Testis (tissue), 5 donors: ENCODE measurements around the gene LILRB2. TPM values are rescaled to one million over a fixed set of nuclear protein-coding genes. Genes with fewer than 3 reads are reported as not detected.
"Not testable (repeated sequence)": the region's sequence is repeated elsewhere in the genome, so short reads cannot be mapped to it uniquely, and the experiment has no call there.

ENCODE experiments used
- DNase-seq: peaks from one replicate; pipeline ENCODE4 v3.0.0-alpha.2; 2019
- H3K27ac ChIP-seq, 2 donors: fragments of 200-600 bp; sonication (generic); one replicate each; pipeline ENCODE4 v1.5.1; 2019
- H3K27me3 ChIP-seq: fragments of 200-600 bp; sonication (generic); one replicate; pipeline ENCODE4 v1.5.1; 2019
- H3K36me3 ChIP-seq: fragments of 200-600 bp; sonication (generic); one replicate; pipeline ENCODE4 v1.5.1; 2017; ENCODE audit warnings: low read depth; ENCODE audit errors: missing control alignments
- H3K4me1 ChIP-seq: fragments of 200-600 bp; sonication (generic); one replicate; pipeline ENCODE4 v1.5.1; 2019
- H3K4me3 ChIP-seq, 2 donors: fragments of 200-600 bp; sonication (generic); one replicate each; pipeline ENCODE4 v1.5.1; 2017 to 2019
- H3K9me3 ChIP-seq: fragments of 200-600 bp; sonication (generic); one replicate; pipeline ENCODE4 v1.5.1; 2017
- CTCF ChIP-seq, 3 experiments: fragments of 450-650 bp in 2 of 3; fragments of 200-600 bp in 1 of 3; sonication (generic) in 1 of 3; IDR thresholded peaks; one replicate each; pipeline ENCODE4 v1.5.1; 2016 to 2019; ENCODE audit warnings: antibody characterized with exemption in 3 of 3, mild to moderate bottlenecking in 2 of 3, moderate library complexity in 1 of 3
- POLR2A ChIP-seq: fragments of 450-650 bp; IDR thresholded peaks from one replicate; pipeline ENCODE4 v1.6.1; 2017; ENCODE audit warnings: antibody characterized with exemption, mild to moderate bottlenecking, moderate library complexity
- WGBS, 2 donors: methylation state at CpG; one replicate each; pipeline ENCODE4 v1.1.5; 2018; 5-methylcytosine and 5-hydroxymethylcytosine counted together
- intact Hi-C: fragments of 100-400 bp; cut with DNase I; formaldehyde crosslinking; loops from one replicate; pipeline ENCODE4 v1.15.1; 2023; ENCODE audit warnings: low total_unique reads
- long read RNA-seq, 2 donors: transcript quantifications; one replicate each; lab custom pipeline, GENCODE V29; 2026
- polyA plus RNA-seq: library from polyadenylated mRNA; stranded (reverse); fragments of 350-450 nt; fragmentation: Illumina TruSeq; extraction: RNeasy Lipid Tissue Mini Kit (QIAGEN cat#74804); gene quantifications from one replicate; pipeline ENCODE4 v1.2.3, GENCODE V29; 2014; ENCODE audit warnings: low read depth, low replicate concordance; ENCODE audit not compliant: insufficient read depth
- total RNA-seq, 2 donors: library from RNA; depleted of rRNA; stranded (reverse); fragments of >200 nt; gene quantifications; one replicate each; pipeline ENCODE4 v1.2.3, GENCODE V29; 2016

Gene LILRB2
- total RNA-seq (under 1 TPM; 0.71 to 0.99 TPM), polyA plus RNA-seq (3.0 TPM)
- long read RNA-seq, donor 1: 0 reads
- long read RNA-seq, donor 2: 0 reads

- no peaks in the 10 kb centered on the region for H3K36me3 ChIP-seq
- H3K27me3 ChIP-seq: no peaks in the 10 kb centered on the region
- no peak within 1 kb of the TSS for H3K27ac ChIP-seq
- DNase-seq: no peak
- intact Hi-C loops: no loop called here
- 76 to 79% methylated on average over 12 of the region's 12 CpGs for WGBS, 2 donors
- TF ChIP-seq CTCF (IDR thresholded peaks at IDR 0.05) (no peak), POLR2A (no peak)
- no peaks in the 10 kb centered on the region for H3K9me3 ChIP-seq
- no peaks in the 10 kb centered on the region for H3K4me1 ChIP-seq
- H3K4me3 ChIP-seq: no peak within 1 kb of the TSS
These were observed at the start of gene LILRB2 for GRCh38 chr19:54281007-54281728. Gene LILRB2, minus strand, starts transcription at chr19:54281110. Its CDS starts 614 bp downstream, at chr19:54280496.

- DNase-seq: no peak
- H3K27me3 ChIP-seq: no peaks in the 10 kb centered on the region
- no peaks in the 10 kb centered on the region for H3K4me1 ChIP-seq
- no peaks in the 10 kb centered on the region for H3K36me3 ChIP-seq
- TF ChIP-seq CTCF (IDR thresholded peaks at IDR 0.05) (no peak), POLR2A (no peak)
- WGBS, 2 donors: 78 to 82% methylated on average over 12 to 14 of the region's 14 CpGs
- no peaks in the 10 kb centered on the region for H3K9me3 ChIP-seq
- intact Hi-C loops: no loop called here
- no peak overlapping the region for H3K27ac ChIP-seq
- no peak overlapping the region for H3K4me3 ChIP-seq
These were observed 48.7 kb upstream of the LILRB2 start for GRCh38 chr19:54329476-54330165.

GRCh38 chr19:54328781-54329180 is 47.9 kb upstream of the LILRB2 start:
- H3K36me3 ChIP-seq, H3K9me3 ChIP-seq, H3K4me1 ChIP-seq, H3K27me3 ChIP-seq, intact Hi-C loops, H3K4me3 ChIP-seq, DNase-seq, H3K27ac ChIP-seq: not testable (repeated sequence)
- WGBS, 2 donors: 67 to 82% methylated on average over 5 of the region's 5 CpGs

- no peak overlapping the region for H3K27ac ChIP-seq
- no peaks in the 10 kb centered on the region for H3K4me1 ChIP-seq
- no peak for TF ChIP-seq POLR2A
- no peak for TF ChIP-seq CTCF (IDR thresholded peaks at IDR 0.05)
- H3K27me3 ChIP-seq: no peaks in the 10 kb centered on the region
- H3K36me3 ChIP-seq: no peaks in the 10 kb centered on the region
- no peak overlapping the region for H3K4me3 ChIP-seq
- intact Hi-C loops: no loop called here
- DNase-seq: no peak
- H3K9me3 ChIP-seq: no peaks in the 10 kb centered on the region
- 78 to 81% methylated on average over 5 of the region's 5 CpGs for WGBS, 2 donors
These were observed 44.7 kb upstream of the LILRB2 start for GRCh38 chr19:54325631-54326030.

DNA sequence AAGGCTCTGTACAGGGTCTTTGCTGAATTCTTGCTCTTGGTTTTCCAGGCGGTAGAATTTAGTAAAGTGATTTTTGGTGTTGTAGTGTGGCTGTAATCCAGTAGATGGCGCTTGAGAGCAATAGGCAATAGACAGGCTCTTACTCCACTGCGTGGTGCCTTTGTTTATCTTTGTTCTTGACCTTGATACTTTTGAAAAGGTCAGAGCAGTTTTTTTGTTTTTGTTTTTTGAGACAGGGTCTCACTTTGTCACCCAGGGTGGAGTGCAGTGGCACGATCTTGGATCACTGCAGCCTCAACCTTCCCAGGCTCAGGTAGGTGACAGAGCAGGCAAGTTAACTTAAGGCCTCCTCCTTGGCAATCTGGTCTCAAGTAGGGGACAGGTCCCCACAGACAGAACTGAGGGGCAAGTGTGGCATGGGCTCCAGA is 44.3 kb upstream of the LILRB2 start:
- intact Hi-C loops: no loop called here
- no peaks in the 10 kb centered on the region for H3K36me3 ChIP-seq

More for the DNA sequence above, 44.3 kb upstream of the LILRB2 start:
- H3K27ac ChIP-seq: no peak overlapping the region
- no peaks in the 10 kb centered on the region for H3K9me3 ChIP-seq
- DNase-seq: peak; percentile 61
- no peaks in the 10 kb centered on the region for H3K27me3 ChIP-seq
- no peak overlapping the region for H3K4me3 ChIP-seq
- H3K4me1 ChIP-seq: no peaks in the 10 kb centered on the region
- TF ChIP-seq POLR2A (no peak), CTCF (IDR thresholded peaks at IDR 0.05) (peak; percentile 68 to 86 (median 68))
- 6 to 7% methylated on average over 4 of the region's 4 CpGs for WGBS, 2 donors
